SU-DHL-6 (cell line): ENCODE results near the gene LARP4B.

Source experiments
- H2AFZ ChIP-seq: fragments of 200-600 bp; sonication (generic); 2 replicates; pipeline ENCODE4 v1.6.1; 2014; ENCODE audit warnings: low read depth, mild to moderate bottlenecking, moderate library complexity, mixed read lengths, antibody characterized with exemption, low read length; ENCODE audit not compliant: severe bottlenecking
- H3F3A ChIP-seq: fragments of 200-600 bp; shearing (Covaris generic); 2 replicates; pipeline ENCODE4 v1.6.0; 2016; ENCODE audit warnings: antibody characterized with exemption, mild to moderate bottlenecking; ENCODE audit not compliant: insufficient read depth
- H3K27ac ChIP-seq: fragments of 200-600 bp; sonication (generic); 2 replicates; pipeline ENCODE4 v1.5.1; 2016; ENCODE audit warnings: low read depth, mild to moderate bottlenecking, low read length, moderate library complexity, mixed read lengths
- H3K27me3 ChIP-seq: fragments of 200-600 bp; sonication (generic), shearing (Covaris generic); 2 replicates; pipeline ENCODE4 v1.6.0; 2014; ENCODE audit warnings: mild to moderate bottlenecking, low read length
- H3K36me3 ChIP-seq: fragments of 200-600 bp; sonication (generic); 2 replicates; pipeline ENCODE4 v1.6.1; 2014; ENCODE audit warnings: mild to moderate bottlenecking, low read length, mixed read lengths
- H3K4me2 ChIP-seq: fragments of 300-600, 200-600 bp; shearing (Covaris generic), sonication (generic); 2 replicates; pipeline ENCODE4 v1.6.0; 2014; ENCODE audit warnings: low read length, low read depth, mild to moderate bottlenecking; ENCODE audit not compliant: poor library complexity, severe bottlenecking
- H3K4me3 ChIP-seq: fragments of 200-600 bp; sonication (generic); 2 replicates; pipeline ENCODE4 v1.5.1; 2014; ENCODE audit warnings: antibody characterized with exemption, low read length, mild to moderate bottlenecking, mixed read lengths; ENCODE audit not compliant: insufficient read depth, poor library complexity, severe bottlenecking
- H3K79me2 ChIP-seq: fragments of 200-600 bp; sonication (generic); 2 replicates; pipeline ENCODE4 v1.6.1; 2014; ENCODE audit warnings: mild to moderate bottlenecking, low read length, moderate library complexity; ENCODE audit not compliant: insufficient read depth
- H3K9ac ChIP-seq: fragments of 200-600 bp; sonication (generic); 2 replicates; pipeline ENCODE4 v1.7.0; 2014; ENCODE audit warnings: mild to moderate bottlenecking, low read length
- H3K9me2 ChIP-seq: fragments of 200-600 bp; sonication (generic); replicated peaks from 2 replicates; pipeline ENCODE4 v1.6.1; 2014; ENCODE audit warnings: low read length; ENCODE audit not compliant: insufficient read depth
- H3K9me3 ChIP-seq: fragments of 200-600 bp; sonication (generic); 2 replicates; pipeline ENCODE4 v1.6.1; 2014; ENCODE audit warnings: low read length, mixed read lengths; ENCODE audit not compliant: insufficient read depth
- H4K20me1 ChIP-seq: fragments of 200-600 bp; sonication (generic); 2 replicates; pipeline ENCODE4 v1.6.1; 2014; ENCODE audit warnings: low read depth, mild to moderate bottlenecking, antibody characterized with exemption, low read length, moderate library complexity, mixed read lengths
- CTCF ChIP-seq: fragments of 200-600 bp; sonication (generic); IDR thresholded peaks from one replicate; pipeline ENCODE4 v1.5.1; 2017; ENCODE audit warnings: antibody characterized with exemption, mild to moderate bottlenecking, low read length, moderate library complexity; ENCODE audit not compliant: insufficient read depth, poor library complexity, severe bottlenecking
- EZH2phosphoT487 ChIP-seq: fragments of 200-600 bp; sonication (generic), shearing (Covaris generic); conservative IDR thresholded peaks from 2 replicates; pipeline ENCODE4 v1.6.1; 2018; ENCODE audit warnings: mild to moderate bottlenecking, antibody characterized with exemption, low read length, moderate library complexity, mixed read lengths

LARP4B gene

GRCh38 chr10:777913-778479 lies 153.5 kb downstream of the LARP4B start:
- Histone ChIP-seq H3F3A (no peaks in the 10 kb centered on the region), H3K4me2 (no peak overlapping the region)

GRCh38 chr10:776772-777171 lies 154.7 kb downstream of the LARP4B start:
- no peak overlapping the region for H3K27ac ChIP-seq
- H3K4me3 ChIP-seq, result no peak overlapping the region
- no peak overlapping the region for H3K9ac ChIP-seq
- no peaks in the 10 kb centered on the region for H4K20me1 ChIP-seq
- no peaks in the 10 kb centered on the region for H3K9me2 ChIP-seq
- H3K4me2 ChIP-seq, result no peak overlapping the region
- no peak for TF ChIP-seq CTCF
- TF ChIP-seq EZH2phosphoT487, result no peak
- no peaks in the 10 kb centered on the region for H3K36me3 ChIP-seq
- H3K27me3 ChIP-seq, result no peaks in the 10 kb centered on the region
- H3F3A ChIP-seq, result no peaks in the 10 kb centered on the region
- no peak overlapping the region for H2AFZ ChIP-seq
- H3K79me2 ChIP-seq, result no peaks in the 10 kb centered on the region
- no peaks in the 10 kb centered on the region for H3K9me3 ChIP-seq

More at GRCh38 chr10:777913-778479, 153.5 kb downstream of the LARP4B start:
- Histone ChIP-seq H3K9ac (no peak overlapping the region), H3K4me3 (no peak overlapping the region), H3K27ac (no peak overlapping the region), H3K9me2 (no peaks in the 10 kb centered on the region), H4K20me1 (no peaks in the 10 kb centered on the region), H2AFZ (no peak overlapping the region), H3K79me2 (no peaks in the 10 kb centered on the region), H3K9me3 (no peaks in the 10 kb centered on the region), H3K36me3 (no peaks in the 10 kb centered on the region), H3K27me3 (no peaks in the 10 kb centered on the region)
- TF ChIP-seq CTCF (no peak), EZH2phosphoT487 (no peak)

- Histone ChIP-seq H3K4me2 (no peak overlapping the region), H3F3A (no peaks in the 10 kb centered on the region), H3K79me2 (no peaks in the 10 kb centered on the region), H3K27ac (no peak overlapping the region), H3K9ac (no peak overlapping the region), H2AFZ (no peak overlapping the region), H3K9me2 (no peaks in the 10 kb centered on the region), H3K9me3 (no peaks in the 10 kb centered on the region), H3K4me3 (no peak overlapping the region), H4K20me1 (no peaks in the 10 kb centered on the region), H3K36me3 (no peaks in the 10 kb centered on the region), H3K27me3 (no peaks in the 10 kb centered on the region)
- TF ChIP-seq CTCF (no peak), EZH2phosphoT487 (no peak)
Measured at GRCh38 chr10:775245-776075, 156.0 kb downstream of the LARP4B start.
